GM10266 (cell line): ENCODE data around the gene CAMK1.

ENCODE experiments used
- DNase-seq: peaks from one replicate; pipeline ENCODE4 v3.0.0; 2012; ENCODE audit errors: extremely low spot score
- CTCF ChIP-seq: IDR thresholded peaks from 2 replicates; pipeline ENCODE4 v1.5.1; 2012; ENCODE audit warnings: mild to moderate bottlenecking, low read depth; ENCODE audit not compliant: control insufficient read depth, insufficient read depth; ENCODE audit errors: missing control alignments

The CAMK1 gene

GRCh38 chr3:9810433-9810770 is 40.7 kb upstream of the CAMK1 start:
- TF ChIP-seq CTCF: no peak
- DNase-seq: no peak

GRCh38 chr3:9809615-9810432 is 40.1 kb upstream of the CAMK1 start, which contains the start of gene TTLL3:
TSS of gene TTLL3 (plus strand) at chr3:9810262. CDS start at chr3:9810662, 400 bp downstream.
- peak; percentile 68 for DNase-seq
- TF ChIP-seq CTCF: no peak

- peak; percentile 44 for DNase-seq
- no peak for TF ChIP-seq CTCF
Measured at GRCh38 chr3:9809239-9809614, 39.5 kb upstream of the CAMK1 start.

GRCh38 chr3:9808345-9809037 is 38.7 kb upstream of the CAMK1 start:
- DNase-seq: peak; percentile 67
- peak; percentile 24 for TF ChIP-seq CTCF

- DNase-seq: no peak
- TF ChIP-seq CTCF: no peak
Measured at GRCh38 chr3:9807981-9808344, 38.2 kb upstream of the CAMK1 start.

GRCh38 chr3:9806688-9807589 is 37.2 kb upstream of the CAMK1 start:
- DNase-seq: no peak
- no peak for TF ChIP-seq CTCF
